ENCODE data around the gene CPZ. TPM values are rescaled to one million over a fixed set of nuclear protein-coding genes. Genes with fewer than 3 reads are reported as not detected.

Gene CPZ
- total RNA-seq, 1 experiment from 2014 or later, result 37.3 TPM

GRCh38 chr4:8609406-8609805 is 16.8 kb downstream of the CPZ start:
- peaks cover 2 to 39% (median 35%) of the 10 kb centered on the region in 3 experiments; a peak in 5 of 7 replicates for H3K36me3 Mint-ChIP-seq (ENCODE audit: insufficient read depth in 1 of 3, low read depth in 3 of 3)
- H3K79me1 ChIP-seq (ENCODE audit: insufficient read depth, low read depth, low read length, poor library complexity, severe bottlenecking), result no peaks in the 10 kb centered on the region
- H4K91ac ChIP-seq (ENCODE audit: insufficient read length, low read depth, low read length), result no peak overlapping the region
- no peak overlapping the region for H3K27ac Mint-ChIP-seq
- no peak overlapping the region for H2BK20ac ChIP-seq (ENCODE audit: low read depth, low read length, poor library complexity, severe bottlenecking)
- H3K79me2 ChIP-seq (ENCODE audit: insufficient read depth, low read length), result no peaks in the 10 kb centered on the region
- H3K56ac ChIP-seq (ENCODE audit: insufficient read length, low read depth, low read length), result no peak overlapping the region
- no peaks in the 10 kb centered on the region for H4K20me1 ChIP-seq (ENCODE audit: control insufficient read depth, insufficient read depth, insufficient read length)
- no peak overlapping the region for H3K4ac ChIP-seq (ENCODE audit: low read depth, low read length)
- no peak overlapping the region for H4K8ac ChIP-seq (replicated peaks; ENCODE audit: insufficient read length, low read depth, low read length)
- no peak overlapping the region for H2AK5ac ChIP-seq (ENCODE audit: insufficient read length, low read length)
- TF ChIP-seq CTCF (conservative IDR thresholded peaks at IDR 0.05), result no peak
- H4K5ac ChIP-seq (ENCODE audit: insufficient read length, low read depth, low read length), result no peak overlapping the region
- H3K27me3 Mint-ChIP-seq (ENCODE audit: low read depth), result peaks cover 2% of the 10 kb centered on the region; the same call in 1 of the 2 replicates
- H2AFZ ChIP-seq (ENCODE audit: low read length), result no peak overlapping the region
- H2BK15ac ChIP-seq (ENCODE audit: low read depth, low read length), result no peak overlapping the region
- no peak overlapping the region for H3K4me2 ChIP-seq (ENCODE audit: insufficient read depth, insufficient read length, low read length)
- H3K4me1 ChIP-seq (ENCODE audit: insufficient read depth, low read length), result no peaks in the 10 kb centered on the region
- no peaks in the 10 kb centered on the region for H3K9me3 Mint-ChIP-seq
- H2BK12ac ChIP-seq (ENCODE audit: insufficient read length, low read depth, low read length), result no peak overlapping the region
- no peak overlapping the region for H3T11ph ChIP-seq (ENCODE audit: low read length)
- no peak overlapping the region for H2BK5ac ChIP-seq (ENCODE audit: insufficient read length, low read length)
- H3K14ac ChIP-seq (ENCODE audit: insufficient read depth, low read length), result no peak overlapping the region
- H2BK120ac ChIP-seq (ENCODE audit: low read depth, low read length, poor library complexity, severe bottlenecking), result no peak overlapping the region
- no peaks in the 10 kb centered on the region for H3K9me3 ChIP-seq (ENCODE audit: control insufficient read depth, low read depth, low read length)
- no peak for DNase-seq
- no peaks in the 10 kb centered on the region; a peak in 1 of 4 replicates for H3K4me1 Mint-ChIP-seq
- H3K4me3 Mint-ChIP-seq, result no peak overlapping the region
- H3K27ac ChIP-seq (ENCODE audit: insufficient read length, low read depth, low read length), result no peak overlapping the region
- WGBS (ENCODE audit: extremely low coverage, insufficient read length, low lambda C conversion rate), result 100% methylated on average over 1 of the region's 6 CpGs
- no peaks in the 10 kb centered on the region for H3K27me3 ChIP-seq (ENCODE audit: insufficient read depth, low read length)
- no peak overlapping the region for H3K18ac ChIP-seq (ENCODE audit: insufficient read length, low read depth, low read length)
- H3K9ac ChIP-seq (ENCODE audit: extremely low read depth, insufficient read length, low read length), result no peak overlapping the region
- H3K23me2 ChIP-seq (ENCODE audit: insufficient read length, low read depth, low read length, poor library complexity, severe bottlenecking), result no peaks in the 10 kb centered on the region
- H3K23ac ChIP-seq (ENCODE audit: insufficient read length, low read depth, low read length), result no peak overlapping the region
